ENCODE results near the gene KRT83.

- no peak for TF ChIP-seq EZH2 (IDR thresholded peaks at IDR 0.05; ENCODE audit: borderline replicate concordance, low read length)
- TF ChIP-seq CTCF (IDR thresholded peaks at IDR 0.05; ENCODE audit: low read length): no peak; the same call in 1 of the 2 replicates
Observed at GRCh38 chr12:52344111-52344510, 22.9 kb upstream of the KRT83 start.
